Central memory CD8-positive, alpha-beta T cell (primary cell): ENCODE results near the gene ARHGAP44.
A peak's percentile ranks its signal among the peaks of the same experiment; 100 is the strongest.

Experiments
- ATAC-seq: fragments of 150-1000 bp; cut with Tn5 transposase; replicated peaks from 2 replicates; pipeline ENCODE4 v1.10.0; 2022; ENCODE audit warnings: mild to moderate bottlenecking, moderate FRiP score, moderate number of reproducible peaks; ENCODE audit not compliant: poor library complexity, severe bottlenecking; ENCODE audit errors: extremely low read depth
- DNase-seq, 2 donors: peaks; one replicate each; pipeline ENCODE4 v3.0.0; 2021; ENCODE audit warnings: low spot score in 2 of 2
- H3K27ac Mint-ChIP-seq: one replicate; pipeline ENCODE4 v1.8.0; 2022; ENCODE audit warnings: low read depth, mild to moderate bottlenecking, moderate library complexity, mixed read lengths
- H3K27me3 Mint-ChIP-seq: one replicate; pipeline ENCODE4 v1.8.0; 2022; ENCODE audit warnings: mixed read lengths
- H3K36me3 Mint-ChIP-seq: one replicate; pipeline ENCODE4 v1.8.0; 2022; ENCODE audit warnings: mild to moderate bottlenecking, moderate library complexity, mixed read lengths; ENCODE audit not compliant: insufficient read depth
- H3K4me1 Mint-ChIP-seq: one replicate; pipeline ENCODE4 v1.8.0; 2022; ENCODE audit warnings: mixed read lengths
- H3K4me3 Mint-ChIP-seq: one replicate; pipeline ENCODE4 v1.8.0; 2022; ENCODE audit warnings: mild to moderate bottlenecking, moderate library complexity, mixed read lengths
- H3K9me3 Mint-ChIP-seq: one replicate; pipeline ENCODE4 v1.8.0; 2022; ENCODE audit warnings: mixed read lengths

ARHGAP44 gene

GRCh38 chr17:12789075-12789480, 220 bp upstream of the ARHGAP44 start:
- no peaks in the 10 kb centered on the region for H3K9me3 Mint-ChIP-seq
- H3K4me3 Mint-ChIP-seq: no peak overlapping the region
- no peak overlapping the region for H3K27ac Mint-ChIP-seq
- H3K4me1 Mint-ChIP-seq: peaks cover 5% of the 10 kb centered on the region
- ATAC-seq: no peak
- H3K27me3 Mint-ChIP-seq: peaks cover 50% of the 10 kb centered on the region
- H3K36me3 Mint-ChIP-seq: no peaks in the 10 kb centered on the region
- DNase-seq: no peak

DNA sequence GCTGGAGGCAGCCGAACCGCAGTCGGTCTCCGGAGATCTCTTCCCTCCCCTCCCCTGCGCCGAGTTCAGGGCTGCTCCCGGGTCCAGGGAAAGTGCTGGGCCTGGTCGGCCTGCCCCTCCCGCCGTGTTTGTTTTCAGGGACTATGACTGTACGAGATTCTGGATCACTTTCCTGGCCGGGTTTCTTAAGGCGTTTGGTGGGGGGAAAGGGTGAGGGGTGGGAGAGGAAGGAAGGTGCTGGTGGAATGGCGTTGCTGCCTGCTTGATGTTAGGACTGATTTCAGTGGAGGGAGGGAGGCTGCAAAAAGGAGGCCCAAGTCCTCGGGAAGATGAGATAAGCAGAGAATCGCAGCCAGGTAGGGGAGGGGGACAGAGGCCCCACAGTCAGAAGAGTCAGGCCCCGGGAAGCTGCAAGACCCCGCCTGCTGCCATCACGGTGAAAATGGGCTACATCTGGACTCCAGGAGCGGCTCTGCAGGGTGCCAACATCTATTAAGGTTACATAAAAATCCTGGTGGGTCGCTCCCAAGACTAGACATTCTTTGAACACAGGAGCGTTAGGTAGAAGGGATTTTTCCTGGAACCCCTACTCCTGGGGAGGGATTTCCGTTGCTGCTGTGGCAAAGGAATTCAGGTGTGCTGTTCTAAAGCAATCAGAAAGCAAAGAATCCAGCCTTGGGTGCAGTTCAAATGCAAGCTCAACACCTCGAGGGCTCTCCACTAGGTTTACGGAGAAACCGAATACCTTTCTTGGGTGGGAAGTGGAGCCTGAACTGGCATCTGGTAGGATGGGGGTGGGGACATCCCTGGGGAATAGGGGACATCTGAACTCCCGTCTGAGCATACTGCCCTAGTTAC, 1.2 kb downstream of the ARHGAP44 start:
- no peaks in the 10 kb centered on the region for H3K36me3 Mint-ChIP-seq
- peak overlapping the region; percentile 63 for H3K4me3 Mint-ChIP-seq
- peaks cover 50% of the 10 kb centered on the region for H3K27me3 Mint-ChIP-seq
- H3K27ac Mint-ChIP-seq: no peak overlapping the region
- DNase-seq (no peak), ATAC-seq (no peak)
- no peaks in the 10 kb centered on the region for H3K9me3 Mint-ChIP-seq
- peaks cover 5% of the 10 kb centered on the region for H3K4me1 Mint-ChIP-seq

DNA sequence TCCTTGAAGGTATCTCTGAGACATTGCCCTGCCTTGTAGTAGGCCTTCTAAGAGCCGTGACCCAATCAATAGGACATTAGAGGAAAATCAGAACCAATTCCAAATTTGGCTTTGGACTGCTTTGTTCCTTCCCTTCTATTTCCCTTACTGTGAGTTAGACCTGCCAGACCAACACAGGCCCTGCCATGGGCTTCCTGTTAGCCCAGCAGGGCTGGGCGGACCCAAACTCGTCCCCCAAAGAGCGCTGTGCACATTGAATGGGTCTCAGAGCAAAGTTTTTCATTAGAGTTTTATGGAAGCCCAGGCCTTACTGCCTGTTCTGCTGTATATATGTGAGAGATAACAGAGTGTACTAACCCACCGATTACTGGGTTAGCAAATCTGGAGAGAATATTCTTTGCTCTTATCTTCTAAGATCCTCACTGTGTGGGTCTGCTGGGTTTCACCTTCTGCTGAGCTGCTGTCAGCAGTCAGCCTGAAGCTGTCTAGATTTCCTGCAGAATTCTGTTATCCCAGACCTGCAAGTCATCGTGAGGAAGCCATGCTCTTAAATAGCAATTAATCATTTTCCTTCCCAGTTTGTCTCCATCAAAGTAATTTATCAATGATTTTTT, 5.7 kb downstream of the ARHGAP44 start:
- Mint-ChIP-seq H3K4me3 (no peak overlapping the region), H3K36me3 (no peaks in the 10 kb centered on the region), H3K9me3 (peaks cover 11% of the 10 kb centered on the region), H3K27ac (no peak overlapping the region), H3K4me1 (peaks cover 2% of the 10 kb centered on the region), H3K27me3 (peaks cover 38% of the 10 kb centered on the region)
- no peak for DNase-seq
- ATAC-seq: no peak

DNA sequence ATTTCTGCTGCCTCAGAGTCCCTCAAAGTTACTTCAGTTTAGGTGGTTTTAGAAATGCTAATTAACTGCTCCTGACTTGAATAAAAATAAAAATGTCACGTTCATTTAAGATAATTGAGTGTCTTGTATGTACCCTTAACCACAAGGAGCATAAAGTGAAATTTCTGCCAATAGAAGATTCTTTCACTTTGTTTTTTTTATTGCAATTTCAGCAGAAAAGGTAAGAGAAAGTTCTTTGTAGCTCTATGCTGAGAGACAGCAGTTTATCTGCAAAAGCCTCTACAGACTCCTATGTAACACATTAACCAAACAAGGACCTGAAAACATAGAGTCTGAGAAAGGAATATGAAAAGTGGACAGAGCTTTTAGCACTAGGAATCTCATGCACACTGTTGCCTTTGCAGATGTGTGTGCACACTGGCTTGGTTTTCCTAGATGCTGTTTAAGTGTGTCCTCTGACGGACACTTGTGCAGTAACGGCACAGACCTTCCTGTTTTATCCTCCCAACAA, 11.6 kb downstream of the ARHGAP44 start:
- ATAC-seq (no peak), DNase-seq (no peak)
- no peaks in the 10 kb centered on the region for H3K36me3 Mint-ChIP-seq
- H3K27ac Mint-ChIP-seq: no peak overlapping the region
- no peaks in the 10 kb centered on the region for H3K4me1 Mint-ChIP-seq
- peaks cover 17% of the 10 kb centered on the region for H3K9me3 Mint-ChIP-seq
- peaks cover 8% of the 10 kb centered on the region for H3K27me3 Mint-ChIP-seq
- H3K4me3 Mint-ChIP-seq: no peak overlapping the region

DNA sequence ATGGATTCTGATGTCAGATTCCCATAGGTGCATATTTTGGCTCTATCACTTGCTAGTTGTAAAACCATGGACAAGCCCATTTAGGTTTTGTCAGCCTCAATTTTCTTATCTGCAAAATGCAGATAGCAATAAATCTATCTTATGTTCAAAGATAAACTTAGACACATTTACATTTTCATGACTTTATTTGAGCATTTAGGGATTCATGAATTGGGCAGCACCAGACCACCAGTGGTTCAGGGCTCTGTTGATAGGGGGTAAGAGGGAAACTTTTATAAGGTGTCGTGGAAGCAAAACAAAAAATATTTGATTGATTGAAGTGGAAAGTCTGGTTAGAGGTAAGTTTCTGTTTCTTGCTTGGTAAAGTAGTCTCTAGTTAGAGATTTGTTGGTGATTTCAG, 17.3 kb downstream of the ARHGAP44 start:
- ATAC-seq (no peak), DNase-seq (no peak)
- peaks cover 27% of the 10 kb centered on the region for H3K9me3 Mint-ChIP-seq
- H3K4me1 Mint-ChIP-seq: no peaks in the 10 kb centered on the region
- peaks cover 17% of the 10 kb centered on the region for H3K27me3 Mint-ChIP-seq
- no peak overlapping the region for H3K27ac Mint-ChIP-seq
- no peaks in the 10 kb centered on the region for H3K36me3 Mint-ChIP-seq
- H3K4me3 Mint-ChIP-seq: no peak overlapping the region

DNA sequence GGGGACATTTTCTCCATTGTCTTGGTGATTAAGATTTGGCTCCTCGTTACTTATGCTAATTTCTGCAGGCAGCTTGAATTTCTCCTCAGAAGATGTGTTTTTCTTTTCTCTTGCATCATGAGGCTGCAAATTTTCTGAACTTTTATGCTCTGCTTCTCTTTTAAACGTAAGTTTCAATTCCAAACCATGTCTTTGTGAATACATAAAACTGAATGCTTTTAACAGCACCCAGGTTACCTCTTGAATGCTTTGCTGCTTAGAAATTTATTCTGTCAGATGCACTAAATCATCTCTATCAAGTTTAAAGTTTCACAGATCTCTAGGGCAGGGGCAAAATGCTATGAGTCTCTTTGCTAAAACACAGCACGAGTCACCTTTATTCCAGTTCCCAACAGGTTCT, 19.4 kb downstream of the ARHGAP44 start:
- peaks cover 17% of the 10 kb centered on the region for H3K27me3 Mint-ChIP-seq
- peaks cover 27% of the 10 kb centered on the region for H3K9me3 Mint-ChIP-seq
- H3K4me1 Mint-ChIP-seq: no peaks in the 10 kb centered on the region
- no peaks in the 10 kb centered on the region for H3K36me3 Mint-ChIP-seq
- H3K27ac Mint-ChIP-seq: no peak overlapping the region
- no peak overlapping the region for H3K4me3 Mint-ChIP-seq
- no peak for DNase-seq
- ATAC-seq: no peak

DNA sequence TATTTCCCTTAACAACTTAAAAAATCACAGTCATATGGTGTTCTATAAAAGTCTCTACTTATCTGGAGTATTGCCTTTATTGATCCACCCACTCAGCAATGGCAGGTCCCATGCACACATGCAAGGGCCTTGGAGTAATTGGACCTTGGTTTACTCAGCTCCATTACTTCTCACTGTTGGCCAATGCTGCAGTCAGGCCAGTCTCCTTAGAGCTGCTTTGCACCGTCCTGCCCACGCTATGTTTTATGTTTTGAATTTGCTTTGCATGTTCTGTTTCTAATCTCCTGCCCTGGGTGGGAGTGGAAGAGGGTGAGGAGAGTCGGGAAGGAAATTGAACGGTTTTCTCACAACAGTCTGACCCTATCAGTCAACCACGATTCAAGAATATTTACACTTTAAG, 23.6 kb downstream of the ARHGAP44 start:
- DNase-seq (no peak), ATAC-seq (no peak)
- no peaks in the 10 kb centered on the region for H3K36me3 Mint-ChIP-seq
- no peaks in the 10 kb centered on the region for H3K4me1 Mint-ChIP-seq
- H3K4me3 Mint-ChIP-seq: no peak overlapping the region
- H3K27ac Mint-ChIP-seq: no peak overlapping the region
- H3K27me3 Mint-ChIP-seq: peaks cover 11% of the 10 kb centered on the region
- H3K9me3 Mint-ChIP-seq: peaks cover 14% of the 10 kb centered on the region

DNA sequence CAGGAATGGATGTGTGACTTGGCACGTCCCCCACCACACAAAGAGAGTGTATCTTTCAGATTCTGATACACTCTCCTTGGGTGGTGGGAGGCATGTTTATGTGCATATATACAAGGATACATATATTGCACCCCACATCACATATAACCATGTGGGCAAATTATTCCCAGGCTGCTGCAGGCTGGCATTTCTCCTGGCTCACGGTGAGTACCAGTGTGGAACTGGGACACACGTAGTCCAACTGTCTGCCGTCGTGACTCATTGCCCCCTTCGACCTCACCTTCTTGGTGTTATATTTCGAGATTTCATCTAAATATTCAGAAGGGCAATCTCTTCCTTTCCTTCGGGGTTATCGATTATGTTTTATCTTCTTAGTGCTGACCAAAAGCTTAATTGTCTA, 24.4 kb downstream of the ARHGAP44 start:
- ATAC-seq (no peak), DNase-seq (no peak)
- Mint-ChIP-seq H3K4me3 (no peak overlapping the region), H3K4me1 (no peaks in the 10 kb centered on the region), H3K36me3 (no peaks in the 10 kb centered on the region), H3K9me3 (peaks cover 14% of the 10 kb centered on the region), H3K27me3 (peaks cover 11% of the 10 kb centered on the region), H3K27ac (no peak overlapping the region)

DNA sequence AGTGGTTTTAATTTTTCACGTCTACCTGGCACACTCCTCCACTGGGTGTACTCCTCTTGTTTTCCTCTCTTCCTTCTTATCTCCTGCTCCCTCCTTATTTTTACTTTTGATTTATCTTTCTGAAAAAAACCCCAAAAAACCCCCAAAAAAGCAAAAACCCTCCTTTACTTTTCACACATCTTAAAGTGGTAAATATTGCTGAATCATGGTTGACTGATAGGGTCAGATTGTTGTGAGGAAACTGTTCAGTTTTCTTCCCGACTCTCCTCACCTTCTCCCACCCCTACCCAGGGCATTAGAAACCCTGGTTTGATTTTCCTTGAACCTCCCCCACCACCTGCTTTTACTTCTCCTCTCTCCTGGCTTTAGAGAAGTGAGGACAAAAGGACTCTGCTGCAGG, 25.4 kb downstream of the ARHGAP44 start:
- Mint-ChIP-seq H3K36me3 (no peaks in the 10 kb centered on the region), H3K9me3 (peaks cover 6% of the 10 kb centered on the region), H3K4me3 (no peak overlapping the region), H3K4me1 (no peaks in the 10 kb centered on the region), H3K27me3 (peaks cover 11% of the 10 kb centered on the region), H3K27ac (no peak overlapping the region)
- no peak for ATAC-seq
- DNase-seq: no peak

DNA sequence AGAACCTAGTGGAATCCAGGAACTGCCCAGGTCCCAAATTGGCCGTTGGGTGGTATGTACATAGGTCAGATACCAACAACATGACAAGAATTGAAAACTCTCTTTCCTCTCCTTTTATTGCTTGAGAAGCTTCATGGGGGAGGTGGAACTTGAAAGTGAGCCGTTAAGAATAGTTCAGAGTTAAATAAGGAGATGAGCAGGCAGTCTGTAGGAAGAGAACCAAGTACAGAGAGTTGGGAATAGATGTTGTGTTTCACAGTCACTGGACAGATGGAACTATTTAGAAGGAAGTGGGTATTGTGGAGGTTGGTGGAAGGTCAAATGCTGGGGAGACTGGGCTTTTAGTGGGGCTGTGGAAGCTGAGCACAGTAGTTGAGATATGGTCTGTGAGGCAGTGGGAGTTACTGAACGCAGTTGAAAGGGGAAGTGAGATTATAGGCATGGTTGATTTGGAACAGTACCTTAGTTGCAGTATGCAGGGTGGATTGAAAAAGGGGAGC, 26.4 kb downstream of the ARHGAP44 start:
- no peak for DNase-seq
- no peaks in the 10 kb centered on the region for H3K4me1 Mint-ChIP-seq
- H3K36me3 Mint-ChIP-seq: no peaks in the 10 kb centered on the region
- H3K4me3 Mint-ChIP-seq: no peak overlapping the region
- H3K9me3 Mint-ChIP-seq: peaks cover 6% of the 10 kb centered on the region
- no peak overlapping the region for H3K27ac Mint-ChIP-seq
- no peak for ATAC-seq
- peaks cover 11% of the 10 kb centered on the region for H3K27me3 Mint-ChIP-seq

- Mint-ChIP-seq H3K27ac (no peak overlapping the region), H3K36me3 (no peaks in the 10 kb centered on the region), H3K27me3 (no peaks in the 10 kb centered on the region), H3K9me3 (peaks cover 8% of the 10 kb centered on the region), H3K4me3 (no peak overlapping the region), H3K4me1 (no peaks in the 10 kb centered on the region)
- ATAC-seq (no peak), DNase-seq (no peak)
Observed at GRCh38 chr17:12821376-12821940, 32.2 kb downstream of the ARHGAP44 start.

DNA sequence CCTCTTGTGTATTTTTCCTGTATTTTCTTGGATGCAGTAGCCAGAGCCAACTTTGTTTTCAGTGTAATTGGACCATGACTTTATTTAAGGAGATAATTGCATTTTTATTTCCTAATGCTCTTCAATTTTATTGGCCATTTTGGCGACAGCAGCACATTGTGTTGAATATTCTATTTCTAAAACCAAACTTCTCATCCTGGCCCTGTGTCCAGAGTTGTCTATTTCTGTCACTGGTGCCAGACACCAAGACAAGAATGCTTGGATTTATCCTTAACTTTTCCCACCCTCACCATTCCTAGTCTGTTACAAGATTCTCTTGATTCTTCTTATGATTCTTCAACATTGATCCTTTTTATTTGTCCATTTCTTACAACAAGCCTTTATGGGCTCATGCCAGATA, 37.1 kb downstream of the ARHGAP44 start:
- DNase-seq: no peak
- no peaks in the 10 kb centered on the region for H3K4me1 Mint-ChIP-seq
- ATAC-seq: no peak
- H3K4me3 Mint-ChIP-seq: no peak overlapping the region
- H3K9me3 Mint-ChIP-seq: peaks cover 18% of the 10 kb centered on the region
- no peaks in the 10 kb centered on the region for H3K36me3 Mint-ChIP-seq
- no peak overlapping the region for H3K27ac Mint-ChIP-seq
- no peaks in the 10 kb centered on the region for H3K27me3 Mint-ChIP-seq
